OCI-LY7 (cell line): ENCODE data around the gene SIPA1L3. TPM values are rescaled to one million over a fixed set of nuclear protein-coding genes. Genes with fewer than 3 reads are reported as not detected.

ENCODE experiments used
- BruUV-seq: library from RNA; stranded (reverse); fragments of 400-500 nt; replicated peaks from 2 replicates; lab custom pipeline; 2021; lab: Mats Ljungman, UMichigan
- CTCF ChIA-PET: fragments of 300-600 bp; sonication (Branson Sonifier 250); formaldehyde crosslinking; loops from one replicate; lab custom pipeline; 2022; ENCODE audit warnings: antibody characterized with exemption; ENCODE audit not compliant: unreplicated experiment; lab: Charles Lee
- POLR2A ChIA-PET: fragments of 300-600 bp; sonication (Branson Sonifier 250); formaldehyde crosslinking; loops from one replicate; lab custom pipeline; 2022; ENCODE audit warnings: antibody characterized with exemption; lab: Charles Lee
- DNase-seq: peaks from one replicate; pipeline ENCODE4 v3.0.0-alpha.2; 2015; ENCODE audit warnings: low spot score
- H2AFZ ChIP-seq: fragments of 200-600 bp; sonication (generic), shearing (Covaris generic); 2 replicates; pipeline ENCODE4 v1.6.1; 2014; ENCODE audit warnings: mild to moderate bottlenecking, antibody characterized with exemption, low read length, moderate library complexity
- H3K27ac ChIP-seq: fragments of 200-600 bp; sonication (generic); 2 replicates; pipeline ENCODE4 v1.5.1; 2014; ENCODE audit warnings: mixed run types, low read depth, mild to moderate bottlenecking, moderate library complexity, low read length, inconsistent platforms; ENCODE audit not compliant: poor library complexity, severe bottlenecking
- H3K36me3 ChIP-seq: fragments of 200-600 bp; sonication (generic); 2 replicates; pipeline ENCODE4 v1.6.1; 2014; ENCODE audit warnings: mild to moderate bottlenecking, antibody characterized with exemption, low read length, moderate library complexity, mixed read lengths; ENCODE audit not compliant: insufficient read depth
- H3K4me1 ChIP-seq: fragments of 200-600 bp; sonication (generic); 2 replicates; pipeline ENCODE4 v1.5.1; 2014; ENCODE audit warnings: mild to moderate bottlenecking, low read length; ENCODE audit not compliant: insufficient read depth, poor library complexity, severe bottlenecking
- H3K4me2 ChIP-seq: fragments of 200-600 bp; sonication (generic); 2 replicates; pipeline ENCODE4 v1.6.1; 2014; ENCODE audit warnings: mild to moderate bottlenecking, low read length
- H3K4me3 ChIP-seq: fragments of 200-600 bp; sonication (generic); 2 replicates; pipeline ENCODE4 v1.5.1; 2014; ENCODE audit warnings: mild to moderate bottlenecking, low read depth, low read length; ENCODE audit not compliant: poor library complexity, severe bottlenecking
- H3K79me2 ChIP-seq: fragments of 200-600 bp; sonication (generic); 2 replicates; pipeline ENCODE4 v1.6.1; 2016; ENCODE audit warnings: low read depth, mild to moderate bottlenecking, low read length, moderate library complexity, mixed read lengths; ENCODE audit not compliant: insufficient read depth
- H3K9me2 ChIP-seq: fragments of 200-600 bp; sonication (generic); 2 replicates; pipeline ENCODE4 v1.6.1; 2016; ENCODE audit warnings: mild to moderate bottlenecking, low read length, mixed read lengths; ENCODE audit not compliant: insufficient read depth
- H3K9me3 ChIP-seq: fragments of 200-600 bp; sonication (generic); 2 replicates; pipeline ENCODE4 v1.6.1; 2014; ENCODE audit warnings: mild to moderate bottlenecking, mixed run types, low read length, mixed read lengths
- H4K20me1 ChIP-seq: fragments of 200-600 bp; sonication (generic); 2 replicates; pipeline ENCODE4 v1.6.1; 2014; ENCODE audit warnings: mild to moderate bottlenecking, antibody characterized with exemption, low read length, moderate library complexity, mixed read lengths; ENCODE audit not compliant: insufficient read depth
- CTCF ChIP-seq: fragments of 200-600 bp; sonication (generic); conservative IDR thresholded peaks from 2 replicates; pipeline ENCODE4 v1.5.1; 2014; ENCODE audit warnings: mild to moderate bottlenecking, antibody characterized with exemption, low read length, moderate library complexity, mixed read lengths
- EZH2phosphoT487 ChIP-seq: fragments of 200-600 bp; sonication (generic); IDR thresholded peaks from 2 replicates; pipeline ENCODE4 v1.6.1; 2018; ENCODE audit warnings: low read depth, borderline replicate concordance, mild to moderate bottlenecking, mixed run types, antibody characterized with exemption, low read length, moderate library complexity, mixed read lengths
- intact Hi-C: fragments of 100-400 bp; cut with micrococcal nuclease; formaldehyde crosslinking; loops from one replicate; pipeline ENCODE4 v1.10.0; 2022; ENCODE audit not compliant: unreplicated experiment
- total RNA-seq, 2 experiments: library from RNA; depleted of rRNA in 1 of 2; stranded (reverse); fragments of >200 nt in 1 of 2; shearing (Covaris generic) in 1 of 2; gene quantifications; 2 replicates each; pipeline ENCODE4 v1.2.3, GENCODE V29; 2014 to 2022

SIPA1L3 gene
- total RNA-seq, 2 experiments from 2014 or later: 21.2 to 84.4 TPM

DNA sequence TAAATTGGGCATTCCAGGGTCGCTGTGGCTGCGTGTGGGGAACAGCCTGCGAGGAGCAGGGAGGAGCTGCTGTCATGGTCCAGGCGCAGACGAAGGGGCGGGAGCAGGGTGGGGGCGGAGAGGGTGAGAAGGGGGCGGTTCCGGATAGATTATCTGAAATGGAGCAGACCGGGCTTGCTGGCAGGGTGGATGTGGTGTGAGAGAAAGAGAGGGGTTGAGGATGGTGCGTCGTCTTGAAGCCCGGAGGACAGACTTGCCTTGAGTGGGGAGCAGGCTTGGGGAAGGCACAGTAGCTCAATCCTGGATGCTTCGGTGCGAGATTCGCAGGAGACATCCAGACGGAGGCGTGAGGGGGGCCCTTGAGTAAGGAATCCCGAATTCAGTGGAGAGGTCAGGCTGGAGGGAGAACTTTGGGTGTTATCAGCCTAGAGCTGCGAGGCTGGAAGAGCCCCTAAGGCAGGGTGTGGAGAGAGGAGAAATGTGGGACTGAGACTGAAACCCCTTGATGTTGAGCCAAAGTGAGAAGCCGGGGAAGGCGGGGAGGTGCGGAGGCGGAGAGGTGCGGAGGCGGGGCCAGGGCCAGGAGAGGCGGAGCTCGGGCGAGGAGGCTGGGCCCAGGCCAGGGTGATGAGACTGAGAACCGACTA, 276.4 kb downstream of the SIPA1L3 start:
- H3K4me3 ChIP-seq: no peak overlapping the region
- H4K20me1 ChIP-seq: no peaks in the 10 kb centered on the region
- H3K79me2 ChIP-seq: no peaks in the 10 kb centered on the region
- ChIA-PET CTCF (no interaction called here), POLR2A (no interaction called here)
- no peak overlapping the region for H3K27ac ChIP-seq
- H3K4me2 ChIP-seq: no peak overlapping the region
- H3K4me1 ChIP-seq: no peaks in the 10 kb centered on the region
- no peak for TF ChIP-seq EZH2phosphoT487
- no peak for TF ChIP-seq CTCF
- no peak overlapping the region for H2AFZ ChIP-seq
- H3K9me3 ChIP-seq: 0 out of 2 replicates have a peak, but pooled peaks cover 16% of the 10 kb centered on the region
- H3K36me3 ChIP-seq: peaks cover 36% of the 10 kb centered on the region
- no peaks in the 10 kb centered on the region for H3K9me2 ChIP-seq
- no peak for DNase-seq
- intact Hi-C loops: no loop called here
- no TSS peak for BruUV-seq

DNA sequence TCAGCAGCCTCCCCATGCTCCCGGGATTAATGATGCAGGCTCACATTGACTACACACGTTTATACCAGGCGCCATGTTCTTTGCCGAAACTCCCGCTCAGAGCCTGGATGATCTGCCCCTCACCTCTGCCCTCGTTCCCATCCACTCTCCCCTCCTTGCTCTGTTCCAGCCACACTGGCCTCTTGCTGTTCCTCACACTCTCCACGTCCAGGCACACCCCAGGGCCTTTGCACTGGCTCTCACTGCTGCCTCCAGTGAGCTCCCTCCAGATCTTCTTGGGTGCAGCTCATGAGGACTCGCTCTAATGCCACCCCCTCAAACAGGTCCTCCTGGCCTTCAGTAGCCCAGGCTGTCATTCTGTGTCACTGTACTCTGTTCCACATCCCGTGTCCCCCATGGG, 277.8 kb downstream of the SIPA1L3 start:
- H3K4me3 ChIP-seq: no peak overlapping the region
- ChIA-PET CTCF (no interaction called here), POLR2A (interaction anchor here (0.6 to 1.0 kb wide), 2 partner anchors 24 to 31 kb away, joined by 3 to 4 read pairs; no protein-coding TSS in a partner anchor)
- 0 out of 2 replicates have a peak, but pooled peaks cover 12% of the 10 kb centered on the region for H3K9me3 ChIP-seq
- DNase-seq: no peak
- no peak overlapping the region for H3K4me2 ChIP-seq
- TF ChIP-seq EZH2phosphoT487 (no peak), CTCF (no peak)
- no peaks in the 10 kb centered on the region for H4K20me1 ChIP-seq
- H3K4me1 ChIP-seq: peaks cover 1% of the 10 kb centered on the region
- H2AFZ ChIP-seq: no peak overlapping the region
- no peaks in the 10 kb centered on the region for H3K9me2 ChIP-seq
- peaks cover 28% of the 10 kb centered on the region for H3K36me3 ChIP-seq
- H3K27ac ChIP-seq: no peak overlapping the region
- H3K79me2 ChIP-seq: no peaks in the 10 kb centered on the region
- intact Hi-C loops: no loop called here
- BruUV-seq: no TSS peak

DNA sequence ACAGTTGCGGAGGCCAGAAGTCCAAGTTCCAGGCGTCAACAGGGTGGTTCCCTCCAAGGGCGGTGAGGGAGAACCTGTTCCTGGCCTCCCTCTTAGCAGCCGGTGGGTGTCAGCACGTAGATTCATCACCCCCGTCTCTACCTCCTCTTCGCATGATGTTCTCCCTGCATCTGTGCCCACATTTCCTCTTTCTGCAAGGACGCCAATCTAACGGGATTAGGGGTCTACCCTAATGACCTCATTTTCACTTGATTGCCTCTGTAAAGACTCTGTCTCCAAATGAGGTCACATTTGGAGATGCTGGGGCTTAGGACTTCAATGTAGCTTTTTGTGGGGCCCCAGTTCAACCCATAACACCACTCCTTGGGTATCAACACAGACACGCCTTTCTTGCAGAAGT, 278.6 kb downstream of the SIPA1L3 start:
- 0 out of 2 replicates have a peak, but pooled peaks cover 4% of the 10 kb centered on the region for H3K9me3 ChIP-seq
- H3K4me3 ChIP-seq: no peak overlapping the region
- H3K9me2 ChIP-seq: no peaks in the 10 kb centered on the region
- peaks cover 20% of the 10 kb centered on the region for H3K36me3 ChIP-seq
- H4K20me1 ChIP-seq: no peaks in the 10 kb centered on the region
- no peak for DNase-seq
- CTCF ChIA-PET: no interaction called here
- TF ChIP-seq CTCF (no peak), EZH2phosphoT487 (no peak)
- intact Hi-C loops: no loop called here
- no peak overlapping the region for H2AFZ ChIP-seq
- H3K27ac ChIP-seq: no peak overlapping the region
- peaks cover 4% of the 10 kb centered on the region for H3K4me1 ChIP-seq
- POLR2A ChIA-PET: interaction anchor here (1.0 kb wide), 1 partner anchor 32 kb away, joined by 4 read pairs; no protein-coding TSS in a partner anchor
- no peaks in the 10 kb centered on the region for H3K79me2 ChIP-seq
- H3K4me2 ChIP-seq: no peak overlapping the region
- no TSS peak for BruUV-seq
